HG02588 (cell line): ENCODE data around the gene SLIT1.

Source experiments
- ATAC-seq: cut with Tn5 transposase; IDR thresholded peaks from one replicate; pipeline ENCODE4 v1.9.1; 2021; ENCODE audit warnings: mild to moderate bottlenecking, moderate library complexity; ENCODE audit not compliant: unreplicated experiment

Gene SLIT1

GRCh38 chr10:97174941-97175340 lies 10.8 kb downstream of the SLIT1 start:
- no peak for ATAC-seq

DNA sequence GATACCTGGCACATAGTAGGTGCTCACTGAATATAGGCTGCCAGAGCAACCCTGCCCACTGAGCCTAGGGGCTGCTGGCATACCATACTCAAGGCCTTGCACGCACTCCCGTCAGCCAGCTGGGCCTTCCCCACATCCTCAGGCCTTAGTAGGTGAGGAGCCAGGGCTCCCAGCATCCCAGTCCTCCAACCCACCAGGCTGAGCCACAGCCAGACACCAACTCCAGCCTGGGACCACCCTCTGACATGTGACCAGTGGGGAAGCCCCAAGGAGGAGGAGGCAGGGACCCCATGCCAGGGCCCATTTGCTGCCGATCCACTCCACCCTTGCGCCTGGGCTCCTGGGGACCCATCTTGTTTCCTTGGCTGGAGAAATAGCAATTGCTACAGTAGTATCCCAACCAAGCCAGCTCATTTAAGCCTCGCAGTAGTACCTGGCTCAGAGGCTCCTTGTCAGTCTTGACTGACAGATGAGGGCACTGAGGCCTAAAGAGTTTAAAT lies 11.4 kb downstream of the SLIT1 start:
- ATAC-seq, result no peak

- no peak for ATAC-seq
Measured at GRCh38 chr10:97173036-97173435, 12.7 kb downstream of the SLIT1 start.

DNA sequence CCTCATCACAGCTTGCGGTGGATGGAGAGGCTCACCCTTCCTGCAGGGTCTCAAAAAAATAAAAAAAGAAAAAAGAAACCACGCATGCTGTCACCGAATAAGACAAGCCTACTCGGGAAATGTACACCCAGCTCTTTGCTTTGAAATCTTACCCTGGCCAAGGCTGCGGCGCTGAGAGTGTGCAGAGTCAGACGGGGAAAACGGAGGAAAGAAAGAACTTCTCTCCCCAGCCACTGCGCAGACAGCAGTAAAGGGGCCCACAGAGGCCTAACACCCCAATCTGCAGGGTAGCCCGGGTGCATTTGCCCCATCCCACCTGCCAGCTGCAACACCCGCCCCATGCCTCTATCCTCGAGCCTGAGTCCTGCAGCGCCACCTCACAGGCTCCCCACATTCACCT lies 14.8 kb downstream of the SLIT1 start:
- ATAC-seq, result no peak

DNA sequence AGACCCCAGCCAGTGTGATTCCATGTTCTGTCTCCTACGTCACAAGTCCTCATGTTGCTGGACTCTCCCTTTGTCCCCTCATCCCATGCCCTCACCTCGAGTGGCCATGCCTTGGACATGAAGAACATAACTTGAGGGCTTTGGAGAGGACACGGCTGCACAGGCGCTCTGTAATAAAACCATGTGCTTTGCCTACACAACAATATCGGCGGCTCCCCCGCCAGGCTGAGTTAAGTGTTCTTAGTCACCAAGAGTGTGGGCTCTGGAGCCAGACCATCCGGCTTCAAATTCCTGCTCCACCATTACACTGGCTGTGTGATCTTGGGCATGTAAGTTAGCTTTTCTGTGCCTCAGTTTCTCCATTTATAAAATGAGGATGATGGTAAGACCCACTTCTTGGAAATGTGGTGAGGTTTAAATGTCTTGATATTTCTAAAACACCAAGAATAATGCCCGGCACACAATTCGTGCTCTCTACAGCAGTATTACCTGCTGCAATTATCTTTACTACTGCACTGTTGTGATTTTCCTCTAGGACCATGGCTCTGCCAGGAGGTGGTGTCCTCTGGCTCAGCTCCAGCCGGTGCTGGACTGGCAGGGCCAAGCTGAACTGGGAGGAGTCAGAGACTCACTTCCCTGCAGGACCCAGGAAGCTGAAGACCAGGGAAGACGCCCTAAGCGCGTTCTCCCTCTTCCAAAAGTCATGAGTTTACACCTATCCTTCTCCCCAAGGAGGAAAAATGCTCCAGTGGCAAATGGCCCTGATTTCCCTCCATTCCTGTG lies 15.7 kb downstream of the SLIT1 start:
- no peak for ATAC-seq

- no peak for ATAC-seq
Measured at GRCh38 chr10:97169063-97169462, 16.7 kb downstream of the SLIT1 start.

DNA sequence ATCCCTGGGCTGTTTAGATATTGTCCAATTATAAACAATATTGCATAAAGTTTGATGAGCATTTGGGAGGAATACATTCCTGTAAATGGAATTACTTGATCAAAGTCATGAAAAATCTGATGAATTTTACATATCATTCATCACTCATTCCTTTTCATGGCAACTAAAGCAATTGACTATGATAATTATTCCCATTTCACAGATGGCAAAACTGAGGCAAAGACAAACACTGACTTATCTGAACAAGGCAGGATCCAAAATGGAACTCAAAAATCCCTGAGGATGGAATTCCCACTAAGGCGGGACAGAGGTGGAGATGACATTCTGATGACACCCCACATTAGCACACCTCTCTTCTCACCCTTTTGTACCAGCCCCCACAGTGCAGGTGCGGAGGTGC lies 17.1 kb downstream of the SLIT1 start:
- no peak for ATAC-seq

GRCh38 chr10:97165499-97165898 lies 20.3 kb downstream of the SLIT1 start:
- no peak for ATAC-seq

DNA sequence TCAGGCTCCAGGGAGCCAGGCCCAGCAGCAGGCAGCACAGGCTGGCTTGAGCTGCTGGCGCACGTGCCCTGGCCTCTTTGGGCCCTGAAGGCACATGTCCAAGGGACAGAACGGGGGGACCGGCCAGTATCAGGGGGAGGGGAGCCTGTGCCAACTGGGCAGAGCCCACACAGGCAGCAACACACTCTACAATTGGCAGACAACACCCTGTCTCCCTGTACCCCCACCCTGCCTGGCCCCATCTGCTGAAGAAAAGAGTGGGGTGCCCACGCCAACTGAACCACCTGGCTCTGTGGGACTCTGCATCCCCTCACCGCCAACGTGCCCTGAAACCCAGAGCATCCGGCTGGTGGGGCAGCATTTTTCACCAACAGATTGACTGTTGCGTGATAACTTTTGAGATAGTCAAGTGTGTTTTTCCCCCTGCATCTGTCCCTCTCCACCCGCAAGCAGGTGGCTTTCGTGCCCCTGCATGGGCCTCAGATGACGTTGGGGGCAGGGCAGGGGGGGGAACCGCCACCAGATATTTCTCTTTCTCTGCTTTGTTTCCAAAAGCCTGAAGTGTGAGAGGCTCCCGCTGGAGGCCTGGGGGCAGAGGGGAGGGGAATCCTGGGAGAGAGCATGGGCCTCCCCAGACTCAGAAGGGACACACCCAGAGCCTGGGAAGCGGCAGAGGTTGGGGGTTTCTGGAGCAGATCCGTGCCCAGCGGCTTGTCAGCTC lies 21.8 kb downstream of the SLIT1 start:
- ATAC-seq, result no peak

DNA sequence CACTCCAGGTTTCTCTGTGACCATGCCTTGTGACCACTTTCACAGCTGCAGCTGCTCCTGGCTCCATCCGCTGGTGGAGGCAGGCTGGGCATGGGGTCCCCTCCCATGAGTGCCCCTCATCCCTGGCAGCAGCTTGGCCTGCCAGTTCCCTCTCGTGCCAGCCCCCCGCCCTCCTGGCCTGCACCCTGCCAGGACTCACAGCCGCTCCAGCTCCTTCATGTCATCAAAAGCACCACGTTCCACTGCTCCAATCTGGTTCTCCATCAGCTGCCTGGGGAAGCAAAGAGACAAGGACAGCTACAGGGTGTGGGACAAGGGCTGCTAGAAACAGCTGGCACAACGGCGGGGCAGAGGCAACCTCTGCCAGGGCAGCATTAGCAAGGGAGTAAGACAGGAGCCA lies 22.6 kb downstream of the SLIT1 start:
- ATAC-seq, result no peak

- no peak for ATAC-seq
Measured at GRCh38 chr10:97159646-97160305, 26.0 kb downstream of the SLIT1 start.

- ATAC-seq, result peak; percentile 57
Measured at GRCh38 chr10:97157578-97158095, 28.1 kb downstream of the SLIT1 start.

DNA sequence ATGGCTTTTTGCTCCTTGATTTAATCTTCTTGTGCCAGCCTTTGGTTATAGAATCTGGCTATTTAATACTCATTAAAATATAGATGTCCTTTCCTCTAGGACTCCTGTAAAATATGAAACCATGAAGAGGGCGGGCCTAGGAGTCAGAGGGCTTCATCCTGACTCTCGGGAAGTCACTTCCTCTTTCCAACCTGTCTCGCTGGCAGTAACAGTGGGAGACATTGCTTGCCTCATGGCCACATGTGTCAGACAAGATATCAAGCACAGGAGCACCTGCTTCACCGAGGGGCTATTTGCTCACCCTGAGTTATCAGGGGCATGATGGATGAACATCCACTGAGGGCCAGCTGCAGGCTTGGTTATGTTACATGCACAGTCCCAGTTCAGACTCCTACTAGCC lies 31.0 kb downstream of the SLIT1 start:
- no peak for ATAC-seq

DNA sequence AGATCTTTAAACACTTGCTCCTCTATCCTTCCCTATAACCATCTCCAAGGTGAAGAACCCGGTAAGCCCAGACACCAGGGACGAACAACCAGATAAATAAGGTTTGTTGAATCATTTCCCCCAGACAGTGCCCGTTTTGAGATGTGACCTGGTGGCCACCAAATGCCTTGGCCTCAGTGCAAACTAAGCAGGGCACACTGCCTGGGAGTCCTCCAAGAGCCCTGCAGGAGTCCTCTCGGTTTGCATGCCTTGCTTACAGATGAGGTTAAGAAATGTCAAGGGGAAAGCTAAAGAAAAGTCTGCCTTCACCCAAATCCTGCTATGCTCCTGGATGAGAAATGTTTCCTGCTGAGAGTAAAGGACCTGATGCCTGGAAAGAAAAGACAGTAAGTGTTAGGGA lies 31.6 kb downstream of the SLIT1 start:
- ATAC-seq, result no peak

DNA sequence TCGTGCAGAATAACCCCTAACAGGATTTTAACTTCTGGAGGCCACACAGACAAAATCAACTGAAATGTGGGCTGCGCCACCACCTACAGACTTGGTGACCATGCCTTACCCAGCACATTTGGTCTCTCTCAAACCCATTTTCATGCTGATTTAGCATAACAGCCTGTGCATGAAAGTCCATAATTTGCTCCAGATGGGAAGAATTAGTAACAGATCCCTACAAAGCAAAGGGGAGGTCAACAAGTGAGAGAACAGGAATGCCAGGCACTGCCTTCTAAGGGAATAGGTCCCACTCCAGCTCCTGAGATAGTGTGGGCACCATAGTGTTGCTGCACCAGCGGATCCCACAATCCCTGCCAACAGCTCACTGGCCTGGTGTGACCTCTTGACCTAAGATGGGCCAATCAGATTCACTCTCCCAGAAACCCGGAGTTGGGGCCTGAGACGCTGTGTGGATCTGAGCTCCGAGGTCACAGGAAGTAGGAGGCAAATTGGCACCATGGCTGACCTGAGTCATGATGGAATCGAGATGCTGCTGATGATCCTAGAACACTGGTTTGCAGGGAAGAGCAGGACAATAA lies 32.4 kb downstream of the SLIT1 start:
- ATAC-seq, result no peak

- no peak for ATAC-seq
Measured at GRCh38 chr10:97151307-97151914, 34.3 kb downstream of the SLIT1 start.

- ATAC-seq, result no peak
Measured at GRCh38 chr10:97150616-97151015, 35.1 kb downstream of the SLIT1 start.

DNA sequence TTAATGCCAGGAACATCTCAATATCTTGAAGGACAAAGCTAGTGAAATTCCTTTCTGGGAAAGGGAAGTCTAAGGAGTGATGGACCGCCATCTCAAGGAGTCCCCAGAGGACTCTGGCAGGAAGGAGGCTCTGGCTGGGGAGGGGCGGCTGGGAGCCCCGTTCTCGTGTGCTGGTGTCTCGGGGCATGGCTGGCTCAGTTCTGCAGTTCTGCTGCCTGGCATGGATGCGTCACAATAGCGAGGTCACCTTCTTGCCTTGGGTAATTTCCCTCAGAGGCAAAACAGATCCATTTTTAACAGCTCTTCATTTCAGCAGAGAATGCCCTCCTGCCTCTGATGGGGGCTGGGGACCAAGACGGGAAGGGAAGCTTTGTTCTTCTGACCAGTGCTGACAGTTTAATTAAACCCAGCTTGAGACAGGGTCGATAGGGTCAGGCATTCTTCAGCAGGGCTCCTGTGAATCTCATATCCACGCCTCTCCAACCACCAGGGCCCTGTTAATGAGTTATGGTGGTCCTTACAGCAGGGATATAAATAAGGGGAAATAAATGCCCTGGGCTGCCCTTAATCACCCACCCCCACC lies 35.7 kb downstream of the SLIT1 start:
- ATAC-seq, result no peak

DNA sequence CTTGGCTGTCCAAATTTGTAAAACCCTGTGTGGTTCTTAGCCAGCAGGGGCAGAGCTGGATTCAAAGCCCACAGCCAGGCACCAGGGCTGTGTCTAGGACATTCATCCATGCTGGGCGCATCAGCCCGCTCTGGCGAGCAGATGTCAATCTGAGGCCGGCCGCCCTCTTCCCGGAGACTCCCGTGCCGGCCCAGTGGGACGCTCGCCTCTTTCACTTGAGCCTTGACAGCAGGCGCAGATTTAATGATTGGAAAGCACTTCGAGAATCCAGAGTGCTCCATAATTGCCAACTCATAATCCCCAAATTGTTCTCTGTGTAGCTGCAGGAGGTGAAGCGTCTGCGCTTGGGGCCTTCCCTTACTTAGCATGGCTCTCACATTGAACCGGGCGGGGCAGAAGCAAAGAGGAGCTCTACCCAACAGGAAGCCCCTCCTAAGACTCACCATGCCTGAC lies 36.7 kb downstream of the SLIT1 start:
- ATAC-seq, result no peak

- ATAC-seq, result no peak
Measured at GRCh38 chr10:97144297-97144696, 41.5 kb downstream of the SLIT1 start.
